Astrocyte (in vitro differentiated cells and primary cell): Measurements from ENCODE around the gene ASPN.

ENCODE experiments used
- CTCF ChIP-seq: IDR thresholded peaks from 2 replicates; pipeline ENCODE4 v1.5.1; 2011; ENCODE audit warnings: low read depth, mild to moderate bottlenecking, inconsistent platforms, low read length, moderate library complexity; ENCODE audit not compliant: insufficient read depth
- EZH2 ChIP-seq: IDR thresholded peaks from 2 replicates; pipeline ENCODE4 v1.6.1; 2012; ENCODE audit warnings: mild to moderate bottlenecking, low read length, inconsistent platforms; ENCODE audit not compliant: insufficient read depth

- TF ChIP-seq CTCF: no peak
- TF ChIP-seq EZH2: no peak
Measured at GRCh38 chr9:92510747-92511146, 28.4 kb upstream of the ASPN start.
